Osteocyte (in vitro differentiated cells): ENCODE results near the gene SPDEF. TPM values are rescaled to one million over a fixed set of nuclear protein-coding genes. Genes with fewer than 3 reads are reported as not detected.

Source experiments
- DNase-seq: peaks from one replicate; pipeline ENCODE4 v3.0.0; 2021; ENCODE audit warnings: mixed read lengths; ENCODE audit not compliant: unreplicated experiment; ENCODE audit errors: extremely low spot score
- H3K27ac Mint-ChIP-seq: one replicate; pipeline ENCODE4 v1.8.0; 2021; ENCODE audit warnings: mild to moderate bottlenecking, mixed read lengths; ENCODE audit not compliant: unreplicated experiment
- H3K27me3 Mint-ChIP-seq: one replicate; pipeline ENCODE4 v1.8.0; 2021; ENCODE audit warnings: mixed read lengths; ENCODE audit not compliant: unreplicated experiment
- H3K36me3 Mint-ChIP-seq: one replicate; pipeline ENCODE4 v1.8.0; 2021; ENCODE audit warnings: mixed read lengths; ENCODE audit not compliant: unreplicated experiment
- H3K4me1 Mint-ChIP-seq: one replicate; pipeline ENCODE4 v1.8.0; 2021; ENCODE audit warnings: mixed read lengths; ENCODE audit not compliant: unreplicated experiment
- H3K4me3 Mint-ChIP-seq: one replicate; pipeline ENCODE4 v1.8.0; 2021; ENCODE audit warnings: mild to moderate bottlenecking, moderate library complexity, mixed read lengths; ENCODE audit not compliant: unreplicated experiment
- H3K9me3 Mint-ChIP-seq: one replicate; pipeline ENCODE4 v1.8.0; 2021; ENCODE audit warnings: mixed read lengths; ENCODE audit not compliant: unreplicated experiment
- CTCF ChIP-seq: fragments of 200-600 bp; sonication (generic); IDR thresholded peaks from 2 replicates; pipeline ENCODE4 v1.5.0; 2021; ENCODE audit warnings: antibody characterized with exemption, mild to moderate bottlenecking, moderate library complexity
- total RNA-seq: library from RNA; stranded (reverse); gene quantifications from 2 replicates; pipeline ENCODE4 v1.2.1, GENCODE V29; 2021

Gene SPDEF
- total RNA-seq, 1 donor from 2014 or later = not detected

DNA sequence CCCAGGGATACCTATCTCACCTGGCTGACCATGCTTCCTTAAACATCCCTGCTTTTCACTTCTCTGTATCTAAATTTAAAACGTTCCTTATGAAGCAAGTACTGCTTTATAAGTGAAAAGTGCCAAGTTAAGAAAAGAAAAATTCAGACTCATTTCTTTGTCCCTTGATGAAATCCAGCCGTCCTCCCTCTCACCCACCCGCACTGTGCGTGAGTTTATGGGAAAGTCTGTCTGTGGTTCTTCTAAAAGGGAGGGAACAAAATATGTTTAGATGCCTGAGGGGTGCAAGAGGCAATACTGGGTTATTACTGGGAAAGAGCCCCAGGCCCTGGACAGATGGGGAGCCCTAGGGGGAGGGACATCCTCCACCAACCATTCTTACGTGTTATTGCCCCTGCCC, 31.2 kb downstream of the SPDEF start:
- H3K36me3 Mint-ChIP-seq = no peaks in the 10 kb centered on the region
- no peaks in the 10 kb centered on the region for H3K9me3 Mint-ChIP-seq
- no peak overlapping the region for H3K4me3 Mint-ChIP-seq
- DNase-seq = no peak
- TF ChIP-seq CTCF = no peak
- no peak overlapping the region for H3K27ac Mint-ChIP-seq
- peaks cover 3% of the 10 kb centered on the region for H3K27me3 Mint-ChIP-seq
- peaks cover 6% of the 10 kb centered on the region for H3K4me1 Mint-ChIP-seq

DNA sequence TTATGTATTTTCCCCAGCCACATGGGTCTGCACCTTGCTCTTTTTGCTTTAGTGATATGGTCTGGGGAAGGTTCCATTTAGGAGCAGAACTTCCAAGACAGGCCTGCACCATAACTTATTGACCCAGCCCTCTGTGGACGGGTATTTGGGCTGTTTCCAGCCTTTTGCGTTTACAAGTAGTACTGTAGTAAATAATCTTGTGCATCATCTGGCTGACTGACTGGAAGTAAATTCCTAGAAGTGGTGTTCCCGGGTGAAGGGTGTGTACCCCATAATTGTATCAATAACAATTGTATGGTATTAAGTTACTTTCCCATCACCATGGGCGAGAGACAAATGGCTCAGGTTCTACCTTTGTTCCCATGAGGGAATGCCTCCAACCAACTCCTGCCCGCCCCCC, 31.6 kb downstream of the SPDEF start:
- no peaks in the 10 kb centered on the region for H3K9me3 Mint-ChIP-seq
- no peak for TF ChIP-seq CTCF

DNA sequence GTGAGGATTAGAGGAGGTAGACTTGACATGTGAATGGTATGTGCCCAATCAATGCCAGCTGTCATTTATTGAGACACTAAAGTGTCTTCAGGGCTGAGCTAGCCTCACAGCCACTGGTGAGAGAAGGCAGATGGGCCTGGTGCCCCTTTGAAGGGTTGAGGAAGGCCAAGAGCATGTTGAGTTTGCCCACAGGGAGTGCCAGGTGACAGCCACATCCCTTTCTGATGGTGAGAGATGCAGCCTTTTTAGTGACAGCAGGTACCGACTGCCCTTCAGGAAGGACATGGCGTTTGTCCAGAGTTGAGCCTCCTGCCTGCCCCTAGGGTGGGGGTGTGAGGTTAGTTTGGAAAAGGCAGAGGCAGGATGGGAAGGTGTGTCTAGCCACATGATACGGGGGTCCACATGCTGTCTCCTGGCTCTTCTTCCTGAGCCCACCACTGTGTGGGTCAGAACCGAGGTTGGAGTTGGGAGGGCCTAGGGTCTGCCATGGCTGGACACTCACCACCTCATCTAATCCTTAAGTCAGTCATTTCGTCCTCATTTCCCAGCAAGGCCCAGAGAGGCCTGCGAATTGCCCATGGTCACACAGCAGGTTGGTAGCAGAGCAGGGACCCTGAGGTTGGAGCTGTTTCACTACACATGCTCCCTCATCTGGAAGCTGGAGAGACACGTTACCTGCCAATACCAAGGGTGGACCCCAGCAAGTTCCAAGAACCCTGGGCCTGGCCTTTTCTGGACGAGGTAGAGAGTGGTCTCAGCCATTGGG, 32.5 kb downstream of the SPDEF start:
- H3K27ac Mint-ChIP-seq = no peak overlapping the region
- no peak for DNase-seq
- H3K27me3 Mint-ChIP-seq = peaks cover 7% of the 10 kb centered on the region
- H3K4me1 Mint-ChIP-seq = peaks cover 6% of the 10 kb centered on the region
- no peak overlapping the region for H3K4me3 Mint-ChIP-seq
- no peaks in the 10 kb centered on the region for H3K36me3 Mint-ChIP-seq
- no peaks in the 10 kb centered on the region for H3K9me3 Mint-ChIP-seq
- TF ChIP-seq CTCF = no peak

More for the DNA sequence above, 31.6 kb downstream of the SPDEF start:
- H3K4me3 Mint-ChIP-seq = no peak overlapping the region
- peaks cover 3% of the 10 kb centered on the region for H3K27me3 Mint-ChIP-seq
- peaks cover 6% of the 10 kb centered on the region for H3K4me1 Mint-ChIP-seq
- no peak for DNase-seq
- H3K27ac Mint-ChIP-seq = no peak overlapping the region
- H3K36me3 Mint-ChIP-seq = no peaks in the 10 kb centered on the region

GRCh38 chr6:34522761-34523160, 33.4 kb downstream of the SPDEF start:
- Mint-ChIP-seq H3K36me3 (no peaks in the 10 kb centered on the region), H3K4me3 (no peak overlapping the region), H3K27me3 (peaks cover 4% of the 10 kb centered on the region), H3K9me3 (no peaks in the 10 kb centered on the region), H3K27ac (no peak overlapping the region), H3K4me1 (peaks cover 6% of the 10 kb centered on the region)
- no peak for TF ChIP-seq CTCF
- DNase-seq = no peak

GRCh38 chr6:34521463-34522285, 34.5 kb downstream of the SPDEF start:
- Mint-ChIP-seq H3K36me3 (no peaks in the 10 kb centered on the region), H3K27ac (no peak overlapping the region), H3K4me3 (no peak overlapping the region), H3K9me3 (no peaks in the 10 kb centered on the region), H3K4me1 (no peaks in the 10 kb centered on the region), H3K27me3 (peaks cover 4% of the 10 kb centered on the region)
- no peak for TF ChIP-seq CTCF
- DNase-seq = no peak
